OCI-M2 (cell line): ENCODE results near the gene EDEM3.
"Not testable (repeated sequence)": the region's sequence is repeated elsewhere in the genome, so short reads cannot be mapped to it uniquely, and the experiment has no call there.

Experiments used
- DNase-seq: peaks from one replicate; lab custom pipeline; 2025; ENCODE audit not compliant: unreplicated experiment; lab: John Stamatoyannopoulos, UW

EDEM3 gene, protein sequence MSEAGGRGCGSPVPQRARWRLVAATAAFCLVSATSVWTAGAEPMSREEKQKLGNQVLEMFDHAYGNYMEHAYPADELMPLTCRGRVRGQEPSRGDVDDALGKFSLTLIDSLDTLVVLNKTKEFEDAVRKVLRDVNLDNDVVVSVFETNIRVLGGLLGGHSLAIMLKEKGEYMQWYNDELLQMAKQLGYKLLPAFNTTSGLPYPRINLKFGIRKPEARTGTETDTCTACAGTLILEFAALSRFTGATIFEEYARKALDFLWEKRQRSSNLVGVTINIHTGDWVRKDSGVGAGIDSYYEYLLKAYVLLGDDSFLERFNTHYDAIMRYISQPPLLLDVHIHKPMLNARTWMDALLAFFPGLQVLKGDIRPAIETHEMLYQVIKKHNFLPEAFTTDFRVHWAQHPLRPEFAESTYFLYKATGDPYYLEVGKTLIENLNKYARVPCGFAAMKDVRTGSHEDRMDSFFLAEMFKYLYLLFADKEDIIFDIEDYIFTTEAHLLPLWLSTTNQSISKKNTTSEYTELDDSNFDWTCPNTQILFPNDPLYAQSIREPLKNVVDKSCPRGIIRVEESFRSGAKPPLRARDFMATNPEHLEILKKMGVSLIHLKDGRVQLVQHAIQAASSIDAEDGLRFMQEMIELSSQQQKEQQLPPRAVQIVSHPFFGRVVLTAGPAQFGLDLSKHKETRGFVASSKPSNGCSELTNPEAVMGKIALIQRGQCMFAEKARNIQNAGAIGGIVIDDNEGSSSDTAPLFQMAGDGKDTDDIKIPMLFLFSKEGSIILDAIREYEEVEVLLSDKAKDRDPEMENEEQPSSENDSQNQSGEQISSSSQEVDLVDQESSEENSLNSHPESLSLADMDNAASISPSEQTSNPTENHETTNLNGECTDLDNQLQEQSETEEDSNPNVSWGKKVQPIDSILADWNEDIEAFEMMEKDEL

DNA sequence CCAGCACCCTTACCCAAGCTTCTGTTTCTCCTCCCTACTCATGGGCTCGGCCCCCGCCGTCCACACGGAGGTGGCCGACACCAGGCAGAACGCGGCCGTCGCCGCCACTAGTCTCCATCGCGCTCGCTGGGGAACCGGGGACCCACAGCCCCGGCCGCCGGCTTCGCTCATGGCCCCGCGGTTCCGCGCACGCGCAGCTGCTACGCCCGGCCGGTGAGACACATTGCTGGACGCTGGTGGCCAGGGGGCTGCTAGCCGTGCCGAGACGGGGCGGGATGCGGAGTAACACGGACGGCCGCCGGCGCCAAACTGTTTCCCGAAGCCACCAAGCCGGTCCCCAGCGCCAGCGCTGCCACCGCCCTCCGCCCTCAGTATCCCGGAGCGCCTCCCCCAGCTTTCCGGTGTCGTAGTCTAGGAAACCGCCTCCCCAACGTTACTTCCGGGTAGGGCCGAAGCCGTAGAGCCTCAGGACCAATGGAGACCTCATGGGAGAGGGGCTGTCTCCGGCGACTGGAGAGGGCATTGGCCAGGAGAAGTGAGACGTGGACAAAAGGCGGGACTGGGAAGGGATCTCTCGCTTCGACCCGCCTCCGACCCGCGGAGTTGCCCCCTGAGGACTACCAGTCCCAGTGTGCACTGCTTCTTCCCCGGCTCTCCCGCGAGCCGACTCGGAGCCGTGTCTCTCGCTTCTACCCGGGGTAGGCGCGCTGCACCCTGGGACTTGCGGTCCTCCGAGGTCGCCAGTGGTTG, at the start of gene EDEM3:
Gene EDEM3 (minus strand): TSS at position 383 of the 750 bp plus-strand sequence. CDS start 212 bp downstream, at position 171.
- DNase-seq = peak; percentile 93

DNA sequence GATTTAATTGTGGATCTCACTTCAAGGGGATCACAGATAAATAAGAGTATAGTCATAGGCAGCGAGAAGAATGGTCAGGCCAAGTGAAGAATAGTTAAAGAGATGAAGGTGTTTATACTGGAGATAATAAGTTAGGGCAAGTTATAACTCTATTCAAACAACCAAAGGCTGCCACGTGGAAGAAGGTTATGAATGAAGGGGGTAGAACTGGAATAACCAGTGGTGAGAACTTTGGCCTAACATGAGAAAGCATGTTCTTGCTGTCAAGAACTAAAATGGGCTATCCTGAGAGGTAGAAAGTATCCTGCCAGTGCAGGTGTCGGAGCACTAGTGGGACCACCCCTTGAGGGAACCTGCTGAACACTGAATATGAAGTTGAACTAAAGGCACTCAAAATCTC, 49.6 kb upstream of the EDEM3 start:
- DNase-seq = no peak

DNA sequence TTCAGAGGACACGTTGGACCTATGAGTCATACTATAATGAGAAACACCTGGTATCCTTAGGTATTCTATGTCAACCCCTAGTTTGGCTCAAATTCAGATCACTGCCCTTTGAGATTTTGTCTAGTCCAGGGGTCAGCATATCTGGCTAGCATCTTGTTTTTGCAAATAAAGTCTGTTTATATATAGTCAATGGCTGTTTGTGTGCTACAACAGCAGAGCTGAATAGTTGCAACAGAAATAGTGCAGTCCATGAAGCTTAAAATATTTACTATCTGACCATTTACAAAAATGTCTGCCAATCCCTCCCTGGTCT, 48.5 kb upstream of the EDEM3 start:
- no peak for DNase-seq

DNA sequence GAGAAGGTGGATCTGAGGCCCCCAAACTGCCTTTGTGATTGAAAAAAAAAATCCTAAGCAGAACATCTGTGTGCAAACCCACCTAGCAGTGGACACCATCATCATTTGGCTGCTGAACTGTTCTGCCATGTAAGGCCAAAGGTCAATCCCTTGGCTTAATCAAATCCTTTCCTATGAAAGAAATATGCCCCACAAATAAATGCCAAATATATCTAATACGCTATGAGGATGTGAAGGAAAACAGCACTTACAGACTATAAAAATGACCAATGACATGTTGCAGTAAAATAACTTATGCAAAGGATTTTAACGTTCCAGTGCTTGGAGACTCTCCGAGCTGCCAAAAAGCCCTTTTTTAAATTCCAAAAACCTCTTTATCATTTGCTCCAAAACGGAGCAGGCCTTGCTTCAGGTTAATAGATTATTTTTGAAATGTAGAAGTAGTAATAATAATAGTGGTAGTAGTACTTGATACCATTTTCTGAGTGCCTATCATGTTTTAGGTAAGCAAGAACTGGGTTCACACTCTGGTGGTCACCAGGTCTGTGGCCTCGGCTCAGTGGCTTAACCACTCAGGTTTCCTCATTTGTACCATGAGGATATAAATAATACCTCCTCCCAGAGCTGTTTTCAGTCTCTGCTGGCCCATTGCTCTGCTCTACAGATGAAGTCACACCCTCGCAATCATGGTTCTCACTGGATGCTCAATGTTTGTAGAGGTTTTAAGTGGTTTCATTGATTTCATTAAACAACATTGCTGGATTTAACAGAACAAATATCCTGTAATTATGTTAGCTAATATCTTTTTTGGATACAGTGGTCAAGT, 47.9 kb upstream of the EDEM3 start:
- no peak for DNase-seq

DNA sequence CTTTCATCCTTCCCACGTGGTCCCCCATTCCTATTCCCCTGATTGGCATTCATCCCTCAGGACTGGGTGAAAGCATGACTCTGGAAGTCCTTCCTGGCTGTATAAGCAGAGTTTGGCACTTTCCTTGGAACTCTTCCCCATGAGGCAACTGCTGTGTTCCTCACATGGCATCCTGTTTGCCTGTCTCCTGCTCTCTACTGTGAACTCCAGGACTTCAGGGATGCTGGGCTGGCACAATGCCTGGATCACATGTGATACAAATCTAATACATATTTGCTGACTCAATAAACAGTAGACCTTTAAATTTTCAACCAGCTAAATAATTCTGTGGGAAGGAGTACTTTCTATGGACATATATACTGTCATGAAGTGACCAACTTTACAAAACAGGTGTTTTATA, 46.8 kb upstream of the EDEM3 start:
- DNase-seq = no peak

DNA sequence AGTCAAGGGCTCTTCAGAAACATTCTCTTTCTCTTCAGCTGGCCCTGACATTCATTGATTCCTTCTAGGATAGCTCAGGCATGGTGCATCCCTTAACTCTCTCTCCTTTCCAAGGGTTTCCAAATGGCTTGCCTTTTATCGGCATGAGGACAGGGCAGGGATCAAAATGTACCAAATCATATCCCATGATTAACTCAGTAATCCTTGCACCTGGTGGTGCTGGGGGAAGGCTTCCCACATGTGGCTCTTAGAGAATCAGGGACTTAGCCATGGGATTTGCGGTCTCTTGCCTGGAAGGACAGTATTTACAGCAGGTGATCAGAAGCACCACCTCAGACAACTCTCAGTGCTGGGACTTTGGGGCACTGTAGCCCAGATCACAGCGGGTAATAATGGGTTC, 46.2 kb upstream of the EDEM3 start:
- no peak for DNase-seq

DNA sequence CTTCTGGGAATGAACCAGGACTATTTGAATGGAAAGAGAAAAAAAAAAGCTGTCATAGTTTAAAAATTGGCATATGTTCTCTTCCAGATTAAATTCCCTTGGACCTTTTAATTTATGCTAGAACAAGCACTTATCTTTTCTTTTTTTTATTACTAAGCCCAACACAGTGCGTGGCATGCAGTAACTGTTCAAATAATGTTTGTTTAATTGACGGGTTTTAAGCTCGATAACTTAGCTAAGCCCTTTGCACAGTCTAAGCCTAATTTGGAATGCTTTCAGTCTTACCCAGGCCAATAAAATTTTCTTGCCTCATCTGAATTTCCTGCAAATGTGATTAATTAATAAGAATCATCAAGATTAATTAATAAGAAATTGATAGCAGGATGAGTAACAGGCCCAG, 39.3 kb upstream of the EDEM3 start:
- DNase-seq = no peak

DNA sequence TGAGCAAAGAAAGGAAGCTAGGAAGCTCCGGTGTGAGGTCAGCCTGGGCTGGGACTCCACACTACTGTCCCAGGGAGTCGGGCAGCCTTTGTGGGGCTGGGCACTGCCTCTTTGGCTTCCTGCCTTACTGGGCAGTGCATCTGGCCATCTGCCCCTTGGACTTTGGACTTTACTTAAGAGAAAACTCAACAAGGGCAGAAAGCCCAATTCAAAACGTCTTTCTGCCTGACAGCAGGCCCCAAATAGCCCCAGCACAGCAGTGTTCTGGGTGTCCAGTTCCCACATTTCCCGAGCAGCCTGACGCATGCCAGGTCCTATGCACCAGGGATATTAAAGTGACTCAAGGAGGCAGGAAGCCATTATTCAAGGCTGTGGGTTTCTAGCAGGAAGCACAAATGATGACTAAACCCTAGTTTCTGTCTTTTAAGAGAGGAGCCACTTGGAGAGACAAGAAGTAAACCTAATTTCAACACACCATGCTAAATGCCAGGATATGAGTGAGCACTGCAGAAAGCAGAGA, 37.9 kb upstream of the EDEM3 start:
- DNase-seq = no peak

DNA sequence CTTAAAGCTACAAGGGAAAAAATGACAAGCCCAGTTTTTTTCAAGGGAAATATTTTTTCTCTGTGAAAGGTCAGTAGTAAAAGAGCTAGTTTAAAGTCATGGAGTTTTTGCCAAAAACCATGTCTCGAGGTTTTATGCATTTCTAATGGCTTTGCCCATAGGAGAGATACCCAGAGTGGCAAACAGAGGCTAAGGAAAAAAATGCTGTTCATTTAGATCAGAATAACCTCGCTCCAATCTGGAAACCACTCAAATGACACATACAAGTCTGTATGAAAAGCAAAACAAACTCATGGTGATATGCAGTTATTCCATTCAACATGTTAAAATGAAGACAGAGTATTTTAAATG, 36.9 kb upstream of the EDEM3 start:
- DNase-seq = no peak

DNA sequence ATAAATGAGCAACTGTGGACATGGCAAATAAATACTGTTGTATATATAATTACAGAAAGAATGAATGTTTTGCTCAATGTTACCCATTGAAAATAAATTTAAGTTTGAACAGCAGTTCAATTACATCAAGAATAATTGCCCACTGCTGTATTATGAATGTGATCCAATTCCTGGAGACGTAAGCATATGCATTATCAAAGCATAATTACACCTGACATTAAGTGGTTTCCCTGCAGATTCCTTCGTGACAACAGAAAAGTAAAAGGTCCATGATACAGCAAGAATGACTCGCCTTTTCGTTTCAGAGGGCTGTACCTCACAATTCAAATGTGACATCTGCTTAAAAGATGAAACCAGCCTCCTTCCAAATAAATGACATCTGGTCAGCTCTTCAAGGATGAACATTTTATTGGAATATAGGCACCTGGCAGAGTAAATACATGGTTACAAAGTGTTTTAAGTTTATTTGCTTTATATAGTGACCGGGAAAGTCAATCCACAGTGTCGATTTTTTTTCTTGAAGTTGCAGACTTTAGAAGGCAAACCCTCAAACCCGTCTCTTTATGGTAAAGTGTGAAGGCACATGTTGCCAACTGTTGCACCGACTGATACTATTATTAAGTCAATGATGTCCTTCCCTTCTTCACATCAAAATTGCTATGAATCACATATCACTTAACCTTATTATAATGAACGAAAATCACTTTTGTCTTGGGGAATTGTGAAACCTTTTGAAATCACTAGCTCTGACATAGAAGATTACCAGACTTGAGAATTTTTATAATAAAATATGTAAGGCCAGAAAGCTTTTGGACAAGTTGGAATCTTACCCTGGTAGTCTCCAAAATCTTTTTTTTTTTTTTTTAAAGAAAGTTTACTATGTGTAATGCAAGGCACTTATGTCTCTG, 36.2 kb upstream of the EDEM3 start:
- DNase-seq = no peak

DNA sequence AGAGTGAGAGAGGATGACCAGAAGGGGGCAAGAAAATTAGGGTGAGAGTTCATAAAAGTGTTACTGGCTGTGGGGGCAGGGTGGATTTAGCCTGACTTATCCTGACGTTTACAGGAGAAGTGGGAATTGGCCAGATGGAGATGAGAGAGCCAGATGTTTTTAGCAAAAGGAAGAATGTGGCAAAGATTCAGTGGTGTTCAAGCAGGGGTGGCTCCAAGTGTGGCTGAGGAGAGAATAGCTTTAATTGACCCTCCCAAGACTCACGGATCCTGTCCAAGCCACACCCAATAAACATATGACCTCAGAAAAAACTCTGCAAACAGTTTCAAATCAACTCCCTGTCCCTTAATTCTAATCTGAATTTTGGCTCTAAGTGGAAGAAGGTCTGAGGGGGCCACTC, 35.2 kb upstream of the EDEM3 start:
- no peak for DNase-seq

DNA sequence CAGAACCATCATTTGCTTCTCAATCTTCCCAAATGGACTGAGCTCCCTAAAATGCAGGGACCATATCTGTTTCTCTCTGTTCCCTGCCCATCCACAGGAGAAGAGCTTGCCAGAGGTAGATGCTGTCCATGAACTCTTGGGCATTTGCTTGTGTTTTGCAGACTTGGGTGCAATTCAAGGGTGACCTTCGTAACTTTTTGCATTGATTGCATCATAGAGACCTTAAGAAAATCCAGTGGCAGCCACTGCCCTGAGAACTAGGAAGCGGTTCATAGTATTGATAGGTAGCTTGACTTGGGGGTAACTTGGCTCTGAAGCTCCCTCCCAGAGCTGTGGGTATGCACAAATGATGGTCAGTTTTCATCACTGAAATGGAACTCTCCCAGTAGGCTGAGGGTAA, 34.3 kb upstream of the EDEM3 start:
- no peak for DNase-seq

DNA sequence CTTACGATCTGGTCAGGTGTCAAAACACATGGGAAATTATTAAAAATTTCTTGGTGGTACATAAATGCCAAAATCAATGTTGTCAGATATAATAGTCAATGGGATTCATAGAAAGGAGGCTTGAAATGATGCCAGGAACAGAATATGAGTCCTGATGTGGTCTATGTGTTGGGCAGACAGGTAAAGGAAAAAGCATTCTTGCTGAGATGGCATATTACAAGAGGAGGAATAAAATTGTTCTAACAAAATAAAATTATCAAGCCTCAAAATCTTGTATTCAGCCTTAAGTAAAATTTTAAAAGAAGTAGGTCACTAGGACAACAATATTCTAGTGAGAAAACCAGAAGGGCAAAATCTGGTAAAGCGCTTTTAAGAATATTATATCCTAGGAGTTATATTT, 30.9 kb upstream of the EDEM3 start:
- no peak for DNase-seq

DNA sequence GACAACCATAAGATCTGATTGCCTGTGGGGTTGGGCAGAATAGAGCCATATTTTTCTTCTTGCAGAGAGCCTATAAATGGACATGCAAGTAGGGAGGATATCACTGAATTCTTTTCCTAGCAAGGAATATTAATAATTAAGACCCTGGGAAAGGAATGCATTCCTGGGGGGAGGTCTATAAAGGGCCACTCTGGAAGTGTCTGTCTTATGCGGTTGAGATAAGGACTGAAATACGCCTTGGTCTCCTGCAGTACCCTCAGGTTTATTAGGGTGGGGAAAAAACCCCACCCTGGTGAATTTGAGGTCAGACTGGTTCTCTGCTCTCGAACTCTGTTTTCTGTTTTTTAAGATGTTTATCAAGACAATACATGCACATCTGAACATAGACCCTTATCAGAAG, 29.1 kb upstream of the EDEM3 start:
- not testable (repeated sequence) for DNase-seq

DNA sequence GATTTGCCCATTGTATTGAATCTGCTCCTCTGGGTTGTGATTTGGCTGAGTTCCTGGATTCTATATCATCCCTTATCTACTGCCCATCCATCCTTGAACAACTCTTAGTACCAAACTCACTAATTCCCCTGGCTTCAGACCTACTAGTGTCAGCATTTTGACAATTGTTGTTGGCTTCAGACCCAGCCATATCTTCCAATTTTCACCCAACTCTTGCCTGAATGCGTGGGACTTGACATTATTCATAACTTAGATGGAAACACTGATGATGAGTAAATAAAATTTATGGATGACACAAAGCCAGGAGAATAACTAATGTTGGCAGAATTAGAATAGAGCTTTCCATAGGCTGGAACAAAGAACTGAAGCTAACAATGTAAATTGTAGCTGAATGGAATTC, 27.3 kb upstream of the EDEM3 start:
- no peak for DNase-seq

DNA sequence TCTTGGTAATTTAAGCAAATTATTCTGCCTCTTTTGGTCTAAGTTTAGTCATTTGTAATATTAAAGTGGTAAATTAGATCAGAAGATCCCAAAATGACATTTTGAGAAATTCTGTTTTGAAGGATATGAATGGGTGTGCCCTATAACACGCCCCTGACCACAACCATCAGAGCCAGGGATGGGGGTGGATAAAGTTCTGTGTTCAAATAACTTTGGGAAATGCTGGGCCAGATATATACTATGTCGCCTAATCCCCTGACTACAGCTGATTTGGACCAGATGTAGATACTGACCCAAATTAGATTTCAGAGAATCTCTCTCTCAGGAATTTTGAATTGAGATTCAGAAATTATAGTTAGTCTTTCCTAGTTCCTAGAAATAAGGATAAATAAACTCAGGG, 21.2 kb upstream of the EDEM3 start:
- DNase-seq = no peak

DNA sequence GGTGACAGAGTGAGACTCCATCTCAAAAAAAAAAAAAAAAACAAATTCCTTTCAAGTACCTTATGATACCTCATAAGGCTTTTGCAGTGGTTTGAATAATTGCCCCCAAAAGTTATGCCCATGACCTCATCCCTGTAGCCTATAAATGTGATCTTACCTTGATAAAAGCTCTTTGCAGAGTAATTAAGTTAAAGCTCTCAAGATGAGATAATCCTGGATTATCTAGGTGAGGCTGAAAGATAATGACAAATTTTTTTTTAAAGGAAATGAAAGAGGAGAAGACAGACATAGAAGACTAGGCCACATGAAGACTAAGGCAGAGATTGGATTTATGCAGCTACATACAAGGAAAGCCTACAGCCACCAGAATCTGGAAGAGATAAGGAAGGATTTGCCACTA, 20.7 kb upstream of the EDEM3 start:
- DNase-seq = no peak

DNA sequence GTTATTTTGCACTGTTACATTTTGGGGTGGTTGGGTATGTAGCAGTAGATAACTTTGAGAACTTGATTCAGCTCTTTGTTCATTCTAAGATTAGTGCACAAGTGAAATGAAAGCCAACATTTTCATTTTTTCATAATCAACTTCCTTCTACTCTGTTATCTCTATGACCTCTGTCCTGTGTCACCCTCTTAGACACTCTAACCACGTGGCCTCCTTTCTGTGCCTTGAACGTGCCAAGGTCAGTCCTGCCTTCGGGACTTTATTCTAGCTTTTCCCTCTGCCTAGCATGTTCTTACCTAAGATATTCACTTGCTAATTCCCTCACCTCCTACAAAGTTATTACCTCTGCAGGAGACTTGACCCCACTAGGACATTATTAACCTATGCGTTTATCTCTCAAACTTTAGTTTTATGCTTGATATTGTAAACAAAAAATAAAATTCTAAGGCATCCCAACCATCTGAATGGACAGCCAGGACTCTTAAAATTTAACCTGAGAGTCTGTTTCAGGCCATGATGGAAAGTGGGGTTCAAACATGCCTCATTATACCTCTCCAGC, 19.2 kb upstream of the EDEM3 start:
- DNase-seq = no peak

DNA sequence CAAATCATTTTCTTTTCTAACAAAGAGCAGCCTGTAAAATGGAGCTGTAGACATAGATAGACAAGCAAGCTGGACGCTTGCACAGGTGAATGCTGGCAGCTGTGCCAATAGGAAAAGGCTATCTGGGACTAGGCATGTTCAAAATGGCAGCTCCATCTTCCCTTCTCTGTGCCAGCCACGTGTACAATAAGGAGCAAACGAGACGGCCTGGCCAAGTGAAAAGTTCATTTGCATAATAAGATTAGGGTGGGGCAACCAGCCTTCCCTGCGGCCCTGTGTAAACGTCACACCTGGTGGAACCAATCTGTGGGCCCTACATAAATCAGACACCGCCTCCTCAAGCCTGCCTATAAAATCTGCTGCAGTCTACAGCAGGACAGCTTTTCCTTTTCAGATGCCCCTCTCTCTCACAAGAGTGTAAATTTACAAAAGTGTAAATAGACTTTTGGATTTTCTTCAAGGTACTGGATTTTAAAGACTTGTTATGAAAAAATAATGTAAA, 16.6 kb upstream of the EDEM3 start:
- no peak for DNase-seq
